SK-N-SH (cell line): ENCODE results near the gene GPR171.

Source experiments
- JUND ChIP-seq: IDR thresholded peaks from 2 replicates; pipeline ENCODE4 v1.4.0; 2012
- NFIC ChIP-seq: IDR thresholded peaks from 2 replicates; pipeline ENCODE4 v1.4.0; 2012; ENCODE audit warnings: borderline replicate concordance
- TF ChIP-seq, protein P1 (sequence below): fragments of 200-600 bp; sonication (generic); IDR thresholded peaks from 2 replicates; pipeline ENCODE4 v1.6.1; 2017; ENCODE audit warnings: antibody characterized with exemption, mild to moderate bottlenecking, moderate library complexity

DNA sequence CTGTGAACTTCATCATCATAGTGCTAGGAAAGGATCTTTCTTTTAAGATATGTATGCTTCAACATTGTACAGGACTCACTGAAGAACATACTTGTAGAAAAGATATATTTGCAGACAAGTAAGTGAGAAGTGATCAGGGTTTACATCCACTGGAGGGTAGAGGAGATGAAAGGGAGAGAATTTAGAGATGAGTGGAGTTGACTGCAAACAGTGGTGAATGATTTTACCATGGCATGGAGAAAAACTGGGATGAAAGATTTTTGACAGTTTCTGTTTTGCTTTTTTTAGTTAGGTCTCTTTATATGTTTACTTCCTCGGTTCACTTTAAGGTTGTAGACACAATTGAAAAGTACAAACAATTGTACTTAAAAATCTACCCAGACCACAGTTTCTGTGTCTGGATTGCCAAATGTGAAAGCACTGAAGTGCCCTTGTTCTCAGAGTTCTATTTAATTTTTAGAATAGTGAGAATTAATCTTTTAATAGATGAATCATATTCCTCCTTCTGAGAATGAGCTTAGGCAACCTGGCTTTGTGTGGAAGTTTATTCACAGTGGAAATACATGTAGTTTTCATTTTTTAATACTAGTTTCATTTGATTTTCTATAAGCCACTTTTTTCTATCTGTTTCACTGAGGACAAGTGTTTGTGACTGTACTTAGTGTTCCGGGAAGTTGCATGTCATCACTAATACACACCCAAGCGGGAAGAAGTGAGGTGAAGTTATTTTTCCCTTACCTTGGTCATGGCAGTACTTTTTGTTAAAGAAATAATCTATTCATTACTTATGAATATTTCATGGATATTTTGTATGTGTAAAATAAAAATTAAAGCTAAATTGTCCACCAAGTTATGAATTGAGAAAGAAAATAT, 1.8 kb upstream of the GPR171 start:
- TF ChIP-seq NFIC (no peak), JUND (no peak)
- TF ChIP-seq, protein P1, sequence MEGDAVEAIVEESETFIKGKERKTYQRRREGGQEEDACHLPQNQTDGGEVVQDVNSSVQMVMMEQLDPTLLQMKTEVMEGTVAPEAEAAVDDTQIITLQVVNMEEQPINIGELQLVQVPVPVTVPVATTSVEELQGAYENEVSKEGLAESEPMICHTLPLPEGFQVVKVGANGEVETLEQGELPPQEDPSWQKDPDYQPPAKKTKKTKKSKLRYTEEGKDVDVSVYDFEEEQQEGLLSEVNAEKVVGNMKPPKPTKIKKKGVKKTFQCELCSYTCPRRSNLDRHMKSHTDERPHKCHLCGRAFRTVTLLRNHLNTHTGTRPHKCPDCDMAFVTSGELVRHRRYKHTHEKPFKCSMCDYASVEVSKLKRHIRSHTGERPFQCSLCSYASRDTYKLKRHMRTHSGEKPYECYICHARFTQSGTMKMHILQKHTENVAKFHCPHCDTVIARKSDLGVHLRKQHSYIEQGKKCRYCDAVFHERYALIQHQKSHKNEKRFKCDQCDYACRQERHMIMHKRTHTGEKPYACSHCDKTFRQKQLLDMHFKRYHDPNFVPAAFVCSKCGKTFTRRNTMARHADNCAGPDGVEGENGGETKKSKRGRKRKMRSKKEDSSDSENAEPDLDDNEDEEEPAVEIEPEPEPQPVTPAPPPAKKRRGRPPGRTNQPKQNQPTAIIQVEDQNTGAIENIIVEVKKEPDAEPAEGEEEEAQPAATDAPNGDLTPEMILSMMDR, result no peak
